NT2/D1 (cell line): ENCODE measurements around the gene ZNF618.

Experiments
- DNase-seq: peaks from one replicate; pipeline ENCODE4 v3.0.0-alpha.2; 2011; ENCODE audit warnings: low read depth, low spot score
- H3K27me3 ChIP-seq: 2 replicates; pipeline ENCODE4 v1.6.0; 2011; ENCODE audit warnings: mild to moderate bottlenecking; ENCODE audit not compliant: insufficient read length, insufficient read depth
- H3K36me3 ChIP-seq: 2 replicates; pipeline ENCODE4 v1.6.1; 2011; ENCODE audit warnings: mild to moderate bottlenecking, low read length, mixed read lengths; ENCODE audit not compliant: insufficient read depth, insufficient read length
- H3K4me1 ChIP-seq: 2 replicates; pipeline ENCODE4 v1.5.1; 2011; ENCODE audit not compliant: insufficient read depth, insufficient read length
- H3K4me3 ChIP-seq: 2 replicates; pipeline ENCODE4 v1.5.1; 2011; ENCODE audit warnings: low read depth; ENCODE audit not compliant: insufficient read length
- H3K9ac ChIP-seq: 2 replicates; pipeline ENCODE4 v1.6.0; 2011; ENCODE audit warnings: low read depth; ENCODE audit not compliant: insufficient read length
- H3K9me3 ChIP-seq: 2 replicates; pipeline ENCODE4 v1.5.1; 2011; ENCODE audit warnings: mild to moderate bottlenecking, low read length; ENCODE audit not compliant: insufficient read depth
- SUZ12 ChIP-seq: IDR thresholded peaks from 2 replicates; pipeline ENCODE4 v1.6.1; 2011; ENCODE audit not compliant: insufficient read length, insufficient read depth; ENCODE audit errors: extremely low read depth
- YY1 ChIP-seq: IDR thresholded peaks from 2 replicates; pipeline ENCODE4 v1.6.1; 2011; ENCODE audit not compliant: insufficient read length, insufficient read depth
- ZNF274 ChIP-seq: IDR thresholded peaks from 2 replicates; pipeline ENCODE4 v1.6.1; 2011; ENCODE audit warnings: mild to moderate bottlenecking, low read depth, low read length

The ZNF618 gene

DNA sequence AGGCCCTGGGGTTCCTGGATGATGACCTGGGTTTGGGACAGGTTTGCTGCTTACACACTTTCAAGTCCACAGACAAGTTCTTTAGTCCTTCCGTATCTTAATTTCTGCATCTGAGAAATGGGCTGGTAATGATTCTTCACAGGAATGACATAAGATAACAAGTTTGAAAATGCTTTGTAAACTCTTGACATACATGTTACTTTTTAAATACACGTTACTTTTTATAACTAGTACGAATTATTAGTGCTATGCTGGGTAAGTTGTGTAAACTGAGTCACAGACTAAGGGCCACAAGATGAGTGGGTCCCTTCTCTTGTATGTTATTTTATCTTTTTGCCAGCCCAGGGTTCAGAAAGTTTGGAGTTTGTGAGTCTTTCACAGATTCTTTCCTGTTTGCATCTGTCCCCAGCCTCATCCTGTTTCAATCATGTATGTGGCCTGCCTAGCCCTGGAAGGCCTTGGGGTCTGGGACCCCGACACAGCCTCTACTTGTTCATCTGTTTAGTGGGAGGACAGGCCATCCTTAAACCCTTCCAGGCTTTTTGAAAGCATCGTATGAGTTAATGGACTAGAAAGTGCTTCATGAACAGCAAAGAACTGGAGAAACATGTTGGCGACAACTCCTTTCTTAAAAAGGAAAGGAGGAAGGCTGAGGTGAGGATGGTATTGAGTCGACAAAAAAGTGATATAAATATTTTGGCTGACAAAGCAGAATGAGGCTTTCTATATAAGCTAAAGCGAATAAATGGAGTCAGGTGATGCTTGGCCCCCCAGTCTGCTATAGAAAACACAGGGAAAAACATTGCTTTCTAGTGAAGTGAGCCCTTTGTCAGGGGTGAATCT is 9.3 kb downstream of the ZNF618 start:
- H3K36me3 ChIP-seq = peaks cover 4% of the 10 kb centered on the region
- DNase-seq = no peak
- no peaks in the 10 kb centered on the region for H3K27me3 ChIP-seq
- no peak overlapping the region for H3K4me3 ChIP-seq
- no peak overlapping the region for H3K9ac ChIP-seq
- peaks cover 5% of the 10 kb centered on the region for H3K4me1 ChIP-seq
- TF ChIP-seq YY1 = no peak
- no peak for TF ChIP-seq ZNF274
- no peak for TF ChIP-seq SUZ12
- peaks cover 10% of the 10 kb centered on the region for H3K9me3 ChIP-seq

- Histone ChIP-seq H3K4me1 (peaks cover 5% of the 10 kb centered on the region), H3K36me3 (peaks cover 6% of the 10 kb centered on the region), H3K27me3 (no peaks in the 10 kb centered on the region), H3K9ac (no peak overlapping the region), H3K4me3 (no peak overlapping the region), H3K9me3 (peaks cover 16% of the 10 kb centered on the region)
- DNase-seq = no peak
- TF ChIP-seq YY1 (no peak), SUZ12 (no peak), ZNF274 (no peak)
Observed at GRCh38 chr9:113886026-113886369, 9.9 kb downstream of the ZNF618 start.

DNA sequence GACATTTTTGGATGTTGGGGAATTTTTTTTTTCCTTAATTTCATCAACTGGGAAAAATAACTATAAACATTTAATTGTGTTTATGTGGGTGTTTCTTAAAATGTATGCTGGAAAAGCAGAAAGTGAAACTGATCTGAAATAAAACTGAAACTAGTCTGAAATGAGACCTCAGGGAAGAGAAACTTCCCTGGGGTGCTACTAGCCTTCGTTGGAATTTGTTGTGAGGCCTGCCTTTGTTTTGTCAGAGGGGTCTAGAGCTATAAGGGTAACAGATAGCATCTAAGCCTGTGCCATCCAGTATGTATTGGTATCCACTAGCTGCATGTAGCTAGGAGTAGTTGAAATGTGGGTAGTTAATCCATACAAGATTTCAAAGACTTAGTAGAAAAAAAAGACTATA is 10.4 kb downstream of the ZNF618 start:
- Histone ChIP-seq H3K4me1 (peaks cover 5% of the 10 kb centered on the region), H3K27me3 (no peaks in the 10 kb centered on the region), H3K4me3 (no peak overlapping the region), H3K9ac (no peak overlapping the region), H3K9me3 (peaks cover 19% of the 10 kb centered on the region), H3K36me3 (peaks cover 5% of the 10 kb centered on the region)
- no peak for TF ChIP-seq YY1
- TF ChIP-seq ZNF274 = no peak
- TF ChIP-seq SUZ12 = no peak
- DNase-seq = no peak

- Histone ChIP-seq H3K9ac (no peak overlapping the region), H3K36me3 (peaks cover 3% of the 10 kb centered on the region), H3K4me3 (no peak overlapping the region), H3K27me3 (no peaks in the 10 kb centered on the region), H3K4me1 (peaks cover 5% of the 10 kb centered on the region), H3K9me3 (peaks cover 19% of the 10 kb centered on the region)
- DNase-seq = no peak
- TF ChIP-seq ZNF274 (no peak), YY1 (no peak), SUZ12 (no peak)
Observed at GRCh38 chr9:113886933-113887332, 10.8 kb downstream of the ZNF618 start.

- H3K9me3 ChIP-seq = peaks cover 19% of the 10 kb centered on the region
Observed at GRCh38 chr9:113887436-113887835, 11.3 kb downstream of the ZNF618 start.

DNA sequence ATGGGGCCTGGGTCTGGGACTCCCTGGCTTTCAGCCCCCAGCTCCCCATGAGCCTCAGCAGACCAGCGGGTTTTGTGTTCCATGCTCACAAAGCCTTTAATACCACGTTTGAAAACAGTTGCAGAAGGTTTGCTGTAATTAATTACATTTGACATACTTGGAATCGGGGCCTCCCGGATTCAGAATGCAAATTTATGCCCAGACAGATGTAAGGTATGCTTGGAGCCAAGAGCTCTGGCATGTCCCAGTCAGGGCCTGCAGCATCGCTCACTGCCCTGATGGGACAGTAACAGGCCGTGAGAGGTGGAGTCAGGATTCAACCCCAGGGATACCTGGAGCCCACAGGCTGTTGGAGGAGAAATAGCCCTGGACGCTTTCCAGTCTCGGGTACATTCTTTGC is 12.2 kb downstream of the ZNF618 start:
- Histone ChIP-seq H3K27me3 (no peaks in the 10 kb centered on the region), H3K36me3 (peaks cover 3% of the 10 kb centered on the region), H3K4me3 (no peak overlapping the region), H3K9ac (no peak overlapping the region), H3K4me1 (peaks cover 5% of the 10 kb centered on the region), H3K9me3 (peaks cover 19% of the 10 kb centered on the region)
- no peak for TF ChIP-seq YY1
- TF ChIP-seq SUZ12 = no peak
- no peak for TF ChIP-seq ZNF274
- no peak for DNase-seq

More at GRCh38 chr9:113887436-113887835, 11.3 kb downstream of the ZNF618 start:
- H3K36me3 ChIP-seq = peaks cover 3% of the 10 kb centered on the region
- H3K9ac ChIP-seq = no peak overlapping the region
- peaks cover 5% of the 10 kb centered on the region for H3K4me1 ChIP-seq
- no peak for TF ChIP-seq SUZ12
- TF ChIP-seq YY1 = no peak
- no peak for TF ChIP-seq ZNF274
- H3K4me3 ChIP-seq = no peak overlapping the region
- no peaks in the 10 kb centered on the region for H3K27me3 ChIP-seq
- DNase-seq = no peak

GRCh38 chr9:113888976-113889375 is 12.9 kb downstream of the ZNF618 start:
- Histone ChIP-seq H3K27me3 (no peaks in the 10 kb centered on the region), H3K4me1 (peaks cover 5% of the 10 kb centered on the region), H3K4me3 (no peak overlapping the region), H3K9ac (no peak overlapping the region), H3K36me3 (peaks cover 3% of the 10 kb centered on the region), H3K9me3 (peaks cover 19% of the 10 kb centered on the region)
- no peak for DNase-seq
- no peak for TF ChIP-seq SUZ12
- no peak for TF ChIP-seq ZNF274
- no peak for TF ChIP-seq YY1
